SK-N-SH treated with all-trans-retinoic acid at 6 μM for 48 hours (cell line): ENCODE measurements around the gene PLCH2.

Experiments used
- ARNTL ChIP-seq: fragments of 450-650 bp; formaldehyde crosslinking; IDR thresholded peaks from 2 replicates; pipeline ENCODE4 v1.5.0; 2020; ENCODE audit warnings: low read depth, mild to moderate bottlenecking, moderate library complexity, borderline replicate concordance
- CREB5 ChIP-seq: fragments of 250-450 bp; sonication (Bioruptor Pico); IDR thresholded peaks from 2 replicates; pipeline ENCODE4 v1.5.1; 2020; ENCODE audit warnings: low read depth, mild to moderate bottlenecking, moderate library complexity
- GLIS3 ChIP-seq: fragments of 250-450 bp; sonication (Bioruptor Pico); IDR thresholded peaks from 2 replicates; pipeline ENCODE4 v1.5.0; 2020; ENCODE audit warnings: mild to moderate bottlenecking, moderate library complexity
- PPARA ChIP-seq: fragments of 250-450 bp; sonication (Bioruptor Pico); IDR thresholded peaks from 2 replicates; pipeline ENCODE4 v1.5.0; 2020; ENCODE audit warnings: mild to moderate bottlenecking, borderline replicate concordance
- RARB ChIP-seq: fragments of 250-450 bp; sonication (Bioruptor Pico); IDR thresholded peaks from 2 replicates; pipeline ENCODE4 v1.8.0; 2021; ENCODE audit warnings: mild to moderate bottlenecking, moderate library complexity
- TSHZ2 ChIP-seq: fragments of 250-450 bp; sonication (Bioruptor Pico); IDR thresholded peaks from 2 replicates; pipeline ENCODE4 v1.5.0; 2020; ENCODE audit warnings: mild to moderate bottlenecking, moderate library complexity
- ZC3H10 ChIP-seq: fragments of 250-450 bp; sonication (Bioruptor Pico); IDR thresholded peaks from 2 replicates; pipeline ENCODE4 v1.5.1; 2021; ENCODE audit warnings: mild to moderate bottlenecking, moderate library complexity
- ZFP3 ChIP-seq: fragments of 250-450 bp; sonication (Bioruptor Pico); IDR thresholded peaks from 2 replicates; pipeline ENCODE4 v1.5.0; 2020; ENCODE audit warnings: mild to moderate bottlenecking, moderate library complexity
- ZFP30 ChIP-seq: fragments of 450-650 bp; formaldehyde crosslinking; IDR thresholded peaks from 2 replicates; pipeline ENCODE4 v1.5.0; 2022; ENCODE audit warnings: mild to moderate bottlenecking, moderate library complexity

GRCh38 chr1:2432441-2432844 is 43.6 kb upstream of the PLCH2 start:
- TF ChIP-seq TSHZ2 (CRISPR knock-in tag), result no peak
- no peak for TF ChIP-seq PPARA
- no peak for TF ChIP-seq CREB5 (CRISPR knock-in tag)
- TF ChIP-seq ZFP30 (CRISPR knock-in tag), result no peak
- no peak for TF ChIP-seq ZC3H10 (CRISPR knock-in tag)
- no peak for TF ChIP-seq ZFP3 (CRISPR knock-in tag)
- no peak for TF ChIP-seq RARB (CRISPR knock-in tag)
- no peak for TF ChIP-seq GLIS3
- no peak for TF ChIP-seq ARNTL (CRISPR knock-in tag)
